Astrocyte of the spinal cord (primary cell): ENCODE results near the gene SORD.
"Not testable (repeated sequence)": the region's sequence is repeated elsewhere in the genome, so short reads cannot be mapped to it uniquely, and the experiment has no call there.

ENCODE experiments used
- DNase-seq: peaks from one replicate; pipeline ENCODE4 v3.0.0; 2011; ENCODE audit warnings: low read depth, low spot score
- H3K4me3 ChIP-seq: 2 replicates; pipeline ENCODE4 v1.5.1; 2011; ENCODE audit warnings: low read depth, mild to moderate bottlenecking, low read length, moderate library complexity
- in situ Hi-C: cut with HindIII; loops from 2 replicates; pipeline ENCODE4 v1.10.0; 2017; ENCODE audit warnings: low sequenced_read_pairs
- TF ChIP-seq, protein P1 (sequence below): IDR thresholded peaks from 2 replicates; pipeline ENCODE4 v1.5.1; 2012; ENCODE audit warnings: low read depth, mild to moderate bottlenecking, low read length, inconsistent platforms

Gene SORD

DNA sequence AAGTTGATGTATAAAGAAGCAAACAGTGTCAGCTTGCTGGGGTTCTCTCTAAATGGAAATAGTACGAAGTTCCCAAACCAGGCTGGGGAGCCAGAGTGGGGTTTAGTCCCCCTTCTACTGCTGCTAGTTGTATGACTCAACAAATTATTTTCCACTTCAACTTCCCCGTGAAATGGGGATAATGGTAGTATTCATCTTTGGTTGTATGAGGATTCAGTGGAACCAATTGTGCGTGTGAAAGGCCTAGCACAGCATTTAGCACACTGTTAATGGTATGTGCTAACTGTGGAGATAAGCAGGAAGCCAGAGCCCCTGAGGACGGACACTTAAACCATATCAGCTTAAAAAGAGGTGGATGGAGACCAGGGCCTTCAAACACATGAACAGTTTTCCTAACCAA lies 4.2 kb downstream of the SORD start:
- in situ Hi-C loops: no loop called here
- no peak overlapping the region for H3K4me3 ChIP-seq
- TF ChIP-seq, protein P1, sequence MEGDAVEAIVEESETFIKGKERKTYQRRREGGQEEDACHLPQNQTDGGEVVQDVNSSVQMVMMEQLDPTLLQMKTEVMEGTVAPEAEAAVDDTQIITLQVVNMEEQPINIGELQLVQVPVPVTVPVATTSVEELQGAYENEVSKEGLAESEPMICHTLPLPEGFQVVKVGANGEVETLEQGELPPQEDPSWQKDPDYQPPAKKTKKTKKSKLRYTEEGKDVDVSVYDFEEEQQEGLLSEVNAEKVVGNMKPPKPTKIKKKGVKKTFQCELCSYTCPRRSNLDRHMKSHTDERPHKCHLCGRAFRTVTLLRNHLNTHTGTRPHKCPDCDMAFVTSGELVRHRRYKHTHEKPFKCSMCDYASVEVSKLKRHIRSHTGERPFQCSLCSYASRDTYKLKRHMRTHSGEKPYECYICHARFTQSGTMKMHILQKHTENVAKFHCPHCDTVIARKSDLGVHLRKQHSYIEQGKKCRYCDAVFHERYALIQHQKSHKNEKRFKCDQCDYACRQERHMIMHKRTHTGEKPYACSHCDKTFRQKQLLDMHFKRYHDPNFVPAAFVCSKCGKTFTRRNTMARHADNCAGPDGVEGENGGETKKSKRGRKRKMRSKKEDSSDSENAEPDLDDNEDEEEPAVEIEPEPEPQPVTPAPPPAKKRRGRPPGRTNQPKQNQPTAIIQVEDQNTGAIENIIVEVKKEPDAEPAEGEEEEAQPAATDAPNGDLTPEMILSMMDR: no peak
- DNase-seq: no peak

- no peak overlapping the region for H3K4me3 ChIP-seq
- in situ Hi-C loops: no loop called here
- TF ChIP-seq, protein P1: no peak
- no peak for DNase-seq
These were observed 7.7 kb downstream of the SORD start for GRCh38 chr15:45030743-45031142.

- DNase-seq, in situ Hi-C loops, H3K4me3 ChIP-seq: not testable (repeated sequence)
These were observed 8.6 kb downstream of the SORD start for GRCh38 chr15:45031522-45032028.

- DNase-seq, in situ Hi-C loops: not testable (repeated sequence)
These were observed 9.5 kb downstream of the SORD start for GRCh38 chr15:45032501-45032900.

GRCh38 chr15:45034087-45034486 lies 11.1 kb downstream of the SORD start:
- in situ Hi-C loops: not testable (repeated sequence)

More at GRCh38 chr15:45032501-45032900, 9.5 kb downstream of the SORD start:
- not testable (repeated sequence) for H3K4me3 ChIP-seq

DNA sequence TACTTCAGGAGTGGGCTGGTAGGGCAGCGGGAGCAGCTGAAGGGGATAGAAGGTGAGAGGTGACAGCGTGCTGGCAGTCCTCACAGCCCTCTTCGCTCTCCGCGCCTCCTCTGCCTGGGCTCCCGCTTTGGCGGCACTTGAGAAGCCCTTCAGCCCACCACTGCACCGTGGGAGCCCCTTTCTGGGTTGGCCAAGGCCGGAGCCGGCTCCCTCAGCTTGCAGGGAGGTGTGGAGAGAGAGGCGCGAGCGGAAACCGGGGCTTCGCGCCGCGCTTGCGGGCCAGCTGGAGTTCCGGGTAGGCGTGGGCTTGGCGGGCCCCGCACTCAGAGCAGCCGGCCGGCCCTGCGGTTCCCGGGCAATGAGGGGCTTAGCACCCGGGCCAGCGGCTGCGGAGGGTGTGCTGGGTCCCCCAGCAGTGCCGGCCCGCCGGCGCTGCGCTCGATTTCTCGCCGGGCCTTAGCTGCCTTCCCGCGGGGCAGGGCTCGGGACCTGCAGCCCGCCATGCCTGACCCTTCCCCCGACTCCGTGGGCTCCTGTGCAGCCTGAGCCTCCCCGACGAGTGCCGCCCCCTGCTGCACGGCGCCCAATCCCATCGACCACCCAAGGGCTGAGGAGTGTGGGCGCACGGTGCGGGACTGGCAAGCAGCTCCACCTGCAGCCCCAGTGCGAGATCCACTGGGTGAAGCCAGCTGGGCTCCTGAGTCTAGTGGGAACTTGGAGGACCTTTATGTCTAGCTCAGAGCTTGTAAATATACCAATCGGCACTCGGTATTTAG lies 11.8 kb downstream of the SORD start:
- H3K4me3 ChIP-seq, in situ Hi-C loops, DNase-seq: not testable (repeated sequence)

More at GRCh38 chr15:45034087-45034486, 11.1 kb downstream of the SORD start:
- DNase-seq, H3K4me3 ChIP-seq: not testable (repeated sequence)

GRCh38 chr15:45036812-45037781 lies 14.1 kb downstream of the SORD start:
- H3K4me3 ChIP-seq, in situ Hi-C loops: not testable (repeated sequence)
- peak; percentile 61 for DNase-seq
- TF ChIP-seq, protein P1: peak; percentile 96

DNA sequence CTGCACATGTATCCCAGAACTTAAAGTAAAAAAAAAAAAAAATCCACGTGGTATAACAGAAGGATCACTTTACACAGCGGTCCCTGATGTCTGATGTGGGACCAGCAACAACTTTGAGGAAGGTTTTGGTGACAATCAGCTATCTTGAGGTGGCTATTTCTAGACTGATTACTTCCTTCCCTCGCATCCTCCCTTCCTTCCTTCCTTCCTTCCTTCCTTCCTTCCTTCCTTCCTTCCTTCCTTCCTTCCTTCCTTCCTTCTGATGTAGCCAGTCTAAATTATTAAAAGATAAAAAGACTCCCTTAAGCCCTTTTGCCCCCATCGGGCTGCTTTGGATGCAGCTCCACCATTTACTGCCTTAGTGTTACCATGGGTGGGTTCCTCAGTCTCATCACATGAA lies 14.9 kb downstream of the SORD start:
- TF ChIP-seq, protein P1: no peak
- in situ Hi-C loops: no loop called here
- no peak for DNase-seq
- no peak overlapping the region for H3K4me3 ChIP-seq

DNA sequence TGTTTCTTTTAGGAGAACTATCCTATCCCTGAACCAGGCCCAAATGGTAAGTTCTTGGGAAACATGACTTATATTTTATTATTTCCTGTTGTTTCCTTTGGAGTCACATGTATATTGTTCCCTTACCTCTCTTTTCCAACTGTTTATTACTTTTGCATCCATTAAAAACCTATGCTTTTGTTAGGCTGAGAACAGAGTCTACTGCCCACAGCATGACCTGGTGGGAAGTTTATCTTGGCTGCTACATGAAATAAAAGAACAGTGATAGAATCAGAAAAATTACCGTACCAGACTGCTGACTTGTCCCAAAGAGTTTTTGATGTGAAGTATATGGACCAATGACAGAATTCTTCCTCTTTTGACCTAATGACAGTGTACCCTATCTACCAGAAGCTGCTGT lies 17.4 kb downstream of the SORD start:
- DNase-seq, H3K4me3 ChIP-seq, in situ Hi-C loops: not testable (repeated sequence)

GRCh38 chr15:45041538-45041937 lies 18.5 kb downstream of the SORD start:
- in situ Hi-C loops, DNase-seq, H3K4me3 ChIP-seq: not testable (repeated sequence)

DNA sequence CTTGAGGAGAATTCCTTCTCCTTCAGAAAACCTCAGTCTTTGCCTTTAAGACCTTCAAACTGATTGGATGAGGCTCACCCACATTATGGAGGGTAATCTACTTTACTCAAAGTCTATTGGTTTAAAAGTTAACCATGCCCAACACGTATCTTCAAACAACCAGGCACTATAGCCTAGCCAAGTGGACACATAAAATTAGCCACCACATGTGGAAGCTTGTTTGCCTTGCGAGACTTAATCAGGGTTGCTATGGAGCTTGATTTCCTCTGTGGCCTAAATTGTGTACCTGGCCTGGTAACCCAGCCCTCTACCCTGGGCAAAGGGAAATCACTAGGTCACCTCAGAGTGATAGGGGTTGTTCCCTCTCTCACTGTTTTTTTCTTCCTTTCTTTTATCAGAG lies 19.9 kb downstream of the SORD start:
- in situ Hi-C loops, H3K4me3 ChIP-seq, DNase-seq: not testable (repeated sequence)

DNA sequence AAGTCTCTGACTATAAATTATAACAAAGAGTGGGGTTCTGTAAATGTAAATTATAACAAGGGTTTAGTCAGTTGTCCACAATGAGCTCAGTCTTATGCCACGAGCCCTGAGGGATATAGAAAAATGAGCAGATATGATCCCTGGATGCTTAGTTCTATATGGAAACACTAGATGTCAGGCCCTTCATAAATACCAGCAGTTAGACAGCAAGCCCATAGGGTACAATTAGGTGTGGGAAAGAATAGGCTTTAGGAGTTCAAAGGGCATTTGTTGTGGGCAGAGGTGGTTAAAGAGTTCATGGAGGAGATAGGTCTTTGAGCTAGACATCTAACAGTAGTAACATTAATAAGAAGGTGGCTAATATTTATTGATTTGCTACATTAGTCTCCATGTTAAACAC lies 21.3 kb downstream of the SORD start:
- in situ Hi-C loops, DNase-seq, H3K4me3 ChIP-seq: not testable (repeated sequence)
